Renal cortex interstitium (tissue), 11 donors: ENCODE results near the gene ESYT1. TPM values are rescaled to one million over a fixed set of nuclear protein-coding genes. Genes with fewer than 3 reads are reported as not detected.
A peak's percentile ranks its signal among the peaks of the same experiment; 100 is the strongest.

Experiments used
- DNase-seq, 11 donors: peaks; one replicate each; pipeline ENCODE4 v3.0.0-alpha.2; 2013; ENCODE audit warnings: low read depth in 9 of 11, low spot score in 4 of 11; ENCODE audit errors: extremely low read depth in 1 of 11
- polyA plus RNA-seq, 3 donors: library from polyadenylated mRNA; unstranded; fragments of 120-200 nt; gene quantifications; one replicate each; pipeline ENCODE4 v1.2.1, GENCODE V29; 2013; ENCODE audit not compliant: insufficient read length in 3 of 3

ESYT1 gene
- polyA plus RNA-seq, 3 donors = 73.7 to 87.2 (median 78.8) TPM

DNA sequence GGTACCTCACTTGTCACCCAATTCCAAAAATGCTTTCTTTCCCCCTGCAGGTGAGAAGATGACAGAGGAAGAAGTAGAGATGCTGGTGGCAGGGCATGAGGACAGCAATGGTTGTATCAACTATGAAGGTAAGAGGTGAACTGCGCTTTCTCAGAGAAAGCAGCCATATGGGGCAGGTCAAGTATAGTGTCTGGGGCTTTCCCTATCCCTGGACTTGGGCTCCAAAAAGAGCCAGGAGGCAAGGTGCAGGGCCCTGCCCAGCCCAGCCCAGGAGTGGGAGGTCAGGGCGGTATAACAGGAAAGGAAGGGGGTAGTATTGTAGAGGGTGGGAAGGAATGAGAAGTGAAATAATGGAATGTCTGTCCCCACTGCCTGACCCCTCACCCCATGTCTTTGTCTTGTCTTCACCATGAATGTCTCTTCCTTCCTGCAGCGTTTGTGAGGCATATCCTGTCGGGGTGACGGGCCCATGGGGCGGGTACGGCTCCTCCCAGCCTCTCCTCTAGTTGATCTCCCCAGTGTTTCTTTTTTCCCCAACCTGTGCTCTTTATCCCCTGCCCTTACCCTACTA lies 32.2 kb downstream of the ESYT1 start:
- DNase-seq = no peak

DNA sequence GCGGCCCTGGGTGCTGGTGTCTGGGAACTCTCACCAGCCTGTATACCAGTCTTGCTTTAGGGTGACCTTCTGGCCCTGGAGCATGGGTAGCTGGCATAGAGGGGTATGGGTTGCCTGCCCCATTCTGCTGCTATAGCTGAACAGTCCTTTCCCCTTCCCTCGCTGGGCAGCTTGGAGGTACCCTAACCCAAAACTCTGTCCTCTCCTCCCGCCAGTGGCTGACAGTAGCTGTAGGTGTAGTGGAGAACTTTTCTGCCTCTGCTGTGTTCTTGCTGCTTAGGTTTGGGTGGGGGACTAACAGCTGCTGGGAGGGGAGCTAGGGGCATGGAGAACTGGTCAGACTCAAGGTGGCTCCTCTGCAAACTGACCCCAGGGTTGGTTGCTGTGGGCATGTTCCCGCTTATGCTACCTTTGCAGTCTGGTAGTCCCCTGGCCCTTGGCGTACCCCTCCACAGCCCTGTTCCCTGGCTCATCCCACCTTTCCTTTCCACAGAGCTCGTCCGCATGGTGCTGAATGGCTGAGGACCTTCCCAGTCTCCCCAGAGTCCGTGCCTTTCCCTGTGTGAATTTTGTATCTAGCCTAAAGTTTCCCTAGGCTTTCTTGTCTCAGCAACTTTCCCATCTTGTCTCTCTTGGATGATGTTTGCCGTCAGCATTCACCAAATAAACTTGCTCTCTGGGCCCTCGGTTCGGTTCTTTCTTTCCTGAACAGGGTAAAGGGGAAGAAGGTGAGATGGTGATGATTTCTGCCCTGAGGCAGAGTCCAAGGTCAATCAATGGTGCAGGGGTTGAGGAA lies 33.0 kb downstream of the ESYT1 start:
- DNase-seq = no peak

DNA sequence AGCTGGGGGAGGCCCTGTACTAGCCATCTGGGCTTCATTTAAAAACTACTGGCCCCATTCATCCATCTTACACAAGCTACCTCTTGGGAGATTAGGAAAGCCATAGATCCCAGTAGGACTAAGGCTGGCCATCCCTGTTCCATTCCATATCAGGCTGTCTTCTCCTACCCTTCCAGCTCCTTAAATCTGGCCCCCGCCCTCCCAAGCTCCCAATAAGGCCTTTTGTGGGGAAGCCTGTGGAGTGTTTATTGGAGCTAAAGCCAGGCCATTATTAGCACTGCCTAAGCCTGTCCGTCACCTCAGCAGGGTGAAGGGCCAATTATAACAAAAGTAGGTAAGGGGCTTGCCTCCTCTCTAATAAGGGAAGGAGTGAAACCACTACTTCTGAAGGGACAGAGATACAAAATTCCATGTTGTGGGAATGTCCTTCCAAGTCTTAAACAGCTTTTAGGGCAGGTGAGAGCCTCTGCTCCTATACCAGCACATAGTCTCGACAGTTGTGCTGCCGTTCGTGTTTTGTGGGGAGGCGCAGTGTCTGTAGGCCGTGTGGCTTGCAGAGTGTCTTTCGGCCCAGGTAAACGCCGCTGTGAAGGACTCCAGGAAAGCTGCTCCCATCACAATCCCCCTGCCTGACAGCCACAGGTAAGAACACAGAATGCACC lies 33.8 kb downstream of the ESYT1 start:
- no peak for DNase-seq

DNA sequence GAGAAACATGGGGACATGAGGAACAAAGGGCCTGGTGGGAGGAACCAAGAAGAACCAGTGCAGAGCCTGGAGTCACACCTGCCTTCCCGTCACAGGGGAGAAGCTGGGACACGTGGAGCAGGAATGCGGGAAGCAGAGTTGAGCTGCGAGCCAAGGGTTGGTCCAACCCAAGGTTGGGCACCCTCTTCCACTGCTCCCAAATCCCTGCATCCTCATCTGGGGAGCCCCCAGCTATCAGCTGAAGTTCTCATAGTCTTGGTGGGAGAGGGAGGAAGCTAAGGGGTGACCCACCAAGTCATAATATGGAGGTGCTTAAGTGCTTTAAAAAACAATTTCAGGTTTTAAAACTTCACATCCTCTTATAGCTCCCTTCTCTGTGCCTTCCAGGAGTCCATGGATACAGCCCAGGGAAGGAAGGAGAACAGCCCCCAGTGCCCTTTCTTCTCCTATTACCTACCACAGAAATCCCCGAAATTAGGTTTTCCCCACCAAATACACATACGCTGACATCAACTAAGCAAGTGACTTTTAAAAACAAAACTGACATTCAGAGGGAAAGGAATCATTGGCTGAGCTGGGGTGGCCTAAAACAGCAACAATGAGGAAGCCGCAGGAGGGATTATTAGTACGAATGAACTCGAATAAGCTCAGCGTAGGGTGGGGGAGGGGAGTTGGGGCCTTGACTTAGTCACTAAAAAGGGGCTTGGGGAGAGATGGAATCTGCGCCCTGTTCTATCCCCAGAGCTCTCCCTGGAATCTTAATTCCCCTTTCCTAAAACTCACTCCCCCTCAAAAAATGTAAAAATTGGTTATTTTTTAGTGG lies 34.6 kb downstream of the ESYT1 start:
- DNase-seq = no peak

DNA sequence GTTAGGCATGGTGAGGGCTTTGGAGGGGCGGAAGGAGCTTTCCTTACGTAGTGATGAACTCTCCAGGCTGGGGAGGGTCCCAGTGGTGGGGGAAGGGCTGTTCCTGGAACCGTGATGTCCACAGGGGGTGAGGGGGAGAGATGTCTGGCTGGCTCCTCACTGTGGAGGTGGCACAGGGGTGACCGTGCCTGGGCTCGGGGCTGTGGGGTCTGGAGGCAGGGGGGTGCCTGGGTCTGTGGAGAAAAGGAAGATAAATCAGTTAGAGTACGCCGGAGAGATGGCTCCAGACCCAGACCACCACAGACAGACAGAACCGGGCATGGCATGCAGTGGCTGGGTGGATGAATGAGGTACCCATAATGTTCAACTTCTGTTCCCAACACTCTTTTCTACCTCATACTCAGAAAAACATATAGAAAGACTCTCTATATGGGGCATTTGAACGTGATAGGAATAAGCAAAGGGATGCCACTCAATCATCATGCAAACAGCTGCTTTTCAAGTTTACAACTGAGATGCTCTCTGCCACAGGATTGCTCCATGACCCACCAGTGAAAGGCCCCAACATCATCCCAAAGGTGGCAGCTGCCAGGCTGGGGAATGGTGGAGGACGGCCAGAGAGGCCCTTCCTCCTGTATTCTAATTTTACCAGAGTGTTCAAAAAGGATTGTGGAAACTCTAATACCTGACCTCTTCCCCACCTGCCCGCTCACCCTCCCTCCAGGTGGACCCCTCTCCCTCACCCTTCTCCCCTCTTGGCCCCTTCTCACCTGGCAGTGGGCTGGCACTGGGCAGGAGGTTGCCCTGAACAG lies 35.7 kb downstream of the ESYT1 start:
- no peak for DNase-seq

DNA sequence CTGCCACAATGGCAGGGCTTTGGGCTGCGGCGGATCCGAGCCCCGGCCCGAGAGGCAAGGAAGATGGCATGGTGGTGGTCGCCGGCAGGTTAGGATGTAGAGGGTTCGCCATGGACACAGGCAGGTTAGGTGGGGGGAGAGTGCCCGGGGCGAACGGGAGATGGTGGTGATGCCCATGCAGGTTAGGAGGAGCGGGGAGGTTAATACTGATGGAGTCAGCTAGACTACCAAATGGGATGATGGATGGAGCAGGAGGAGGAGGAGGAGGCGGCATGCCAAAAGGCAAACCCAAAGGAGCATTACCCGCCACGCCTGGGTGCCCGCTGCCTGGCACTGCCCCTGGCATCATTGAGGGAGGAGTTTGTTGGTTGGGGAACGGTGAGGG lies 36.3 kb downstream of the ESYT1 start:
- DNase-seq = no peak

DNA sequence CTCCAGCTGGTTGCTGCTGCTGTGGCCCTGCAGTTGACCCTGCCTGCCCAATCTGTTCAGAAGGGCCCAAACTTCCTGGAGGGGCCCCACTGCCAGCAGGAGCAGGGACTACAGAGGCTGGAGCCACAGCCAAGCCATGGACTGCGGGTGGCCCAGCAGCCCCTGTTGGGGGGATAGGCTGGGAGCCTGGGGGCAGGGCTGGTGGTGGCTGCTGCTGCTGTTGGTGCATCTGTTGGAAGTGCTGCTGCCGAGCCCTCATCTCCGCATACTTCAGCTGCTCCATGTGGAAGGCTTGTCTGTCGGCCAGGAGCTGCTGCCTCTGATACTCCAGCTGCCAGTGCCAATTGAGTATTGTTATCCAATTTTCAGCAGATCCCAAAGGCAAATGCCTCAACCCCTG lies 37.3 kb downstream of the ESYT1 start:
- DNase-seq = no peak

DNA sequence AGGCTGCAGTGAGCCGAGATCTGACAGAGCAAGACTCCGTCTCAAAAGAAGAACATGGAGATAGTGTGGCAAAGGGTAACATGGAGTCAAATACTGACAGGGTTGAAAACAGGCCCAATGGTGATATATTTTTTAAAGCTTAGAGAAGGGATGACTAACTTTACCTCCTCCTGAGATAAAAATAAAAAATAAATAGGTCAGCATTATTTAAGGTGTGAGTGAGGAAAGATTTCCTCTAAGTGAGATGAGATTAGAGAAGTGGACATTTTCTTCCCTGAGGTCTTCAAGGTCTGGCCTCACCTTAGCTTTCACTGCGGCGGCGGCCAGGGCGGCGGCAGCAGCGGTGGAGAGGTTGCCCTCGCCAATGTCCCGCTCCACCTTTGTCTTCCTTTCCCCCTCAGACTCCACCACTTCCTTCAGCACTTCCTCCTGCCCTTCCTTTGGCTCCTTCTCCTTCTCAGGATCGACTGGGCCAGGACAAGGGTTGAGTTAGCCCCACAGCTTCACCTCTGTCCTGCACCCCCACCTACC lies 41.2 kb downstream of the ESYT1 start:
- DNase-seq = no peak

DNA sequence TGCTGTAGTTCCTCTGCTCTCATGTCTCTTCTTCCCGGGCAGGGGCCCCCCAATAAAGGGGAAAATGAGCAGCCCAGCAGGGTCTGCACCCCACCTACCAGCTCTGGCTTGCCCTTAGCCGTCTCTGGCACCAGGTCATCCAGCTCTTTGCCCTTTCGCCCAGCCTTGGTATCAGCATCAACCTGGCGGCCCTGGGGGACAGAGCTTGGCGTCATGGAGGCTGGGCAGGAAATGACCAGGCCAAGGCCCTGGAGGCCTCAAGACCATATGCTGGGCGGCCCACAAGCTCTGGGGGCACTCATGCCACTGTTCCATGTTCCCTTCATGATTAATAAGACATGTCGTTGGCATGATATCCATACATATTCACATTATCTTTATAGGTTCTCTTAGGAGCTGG lies 44.8 kb downstream of the ESYT1 start:
- no peak for DNase-seq

DNA sequence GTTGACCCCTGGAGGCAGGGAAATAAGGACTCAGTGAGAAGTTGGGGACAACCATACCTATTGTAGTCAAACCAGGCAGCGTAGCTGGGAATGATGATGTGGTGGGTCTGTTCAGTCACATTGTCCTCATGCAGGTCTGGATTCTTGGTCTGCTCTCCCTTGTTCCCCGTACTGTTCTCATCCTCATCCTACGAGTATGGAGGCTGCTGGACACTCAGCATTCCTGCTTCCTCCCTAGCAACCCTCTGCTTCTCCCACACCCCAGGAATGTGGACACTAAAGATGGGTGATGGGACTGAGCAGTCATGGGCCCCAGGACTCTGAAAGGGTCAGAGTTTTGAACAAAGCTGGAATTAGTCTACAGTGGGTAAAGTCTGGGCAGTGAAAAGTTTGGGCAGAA lies 50.3 kb downstream of the ESYT1 start:
- no peak for DNase-seq

DNA sequence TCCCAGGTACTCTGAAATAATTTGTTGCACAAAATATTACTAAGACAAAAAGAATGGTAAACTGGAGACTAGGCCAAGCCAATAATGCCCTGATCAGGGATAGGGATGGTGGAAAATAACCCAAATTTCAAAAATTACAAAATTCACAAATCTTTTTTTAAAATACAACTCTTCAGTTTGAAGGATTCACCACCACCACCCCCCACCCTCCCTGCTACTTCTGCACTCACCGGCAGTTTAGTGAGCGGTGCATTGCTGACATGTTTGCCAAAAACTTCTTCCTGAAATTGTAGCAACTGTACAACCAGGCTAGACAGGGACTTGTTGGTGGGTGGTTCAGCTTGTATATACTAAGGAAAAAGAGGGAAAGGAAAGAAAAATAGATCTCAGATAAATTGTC lies 58.9 kb downstream of the ESYT1 start:
- no peak for DNase-seq

DNA sequence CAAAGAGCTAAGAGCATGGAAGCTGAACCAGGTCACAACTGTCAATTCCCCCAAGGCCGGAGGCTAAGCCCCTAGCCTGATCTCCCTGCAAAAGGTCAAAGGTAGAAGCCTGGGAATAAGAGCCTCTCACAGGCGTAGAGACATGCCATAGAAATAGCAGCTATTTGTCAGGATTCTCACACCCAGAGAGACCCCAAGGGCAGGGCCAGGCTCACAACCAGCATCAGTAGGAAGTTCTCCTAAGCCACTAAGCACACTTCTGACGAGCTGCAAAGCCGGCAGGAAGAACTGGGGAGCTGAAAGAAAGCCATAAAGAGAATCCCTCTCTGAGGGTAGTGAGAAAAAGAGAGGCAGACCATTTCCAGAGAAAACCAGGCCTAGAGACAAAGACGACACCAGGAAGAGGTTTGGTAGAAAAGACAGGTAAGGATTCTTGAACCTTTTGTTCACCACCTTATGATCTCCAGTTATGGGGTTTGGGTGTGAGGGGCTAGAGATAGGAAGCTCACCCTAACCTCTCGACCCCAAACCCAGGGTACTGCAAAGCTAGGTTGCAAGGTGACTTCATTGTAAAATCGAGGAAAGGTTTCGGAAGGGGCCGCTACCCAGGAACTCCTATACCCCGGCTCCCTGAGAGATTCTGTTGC lies 60.2 kb downstream of the ESYT1 start:
- DNase-seq = no peak

DNA sequence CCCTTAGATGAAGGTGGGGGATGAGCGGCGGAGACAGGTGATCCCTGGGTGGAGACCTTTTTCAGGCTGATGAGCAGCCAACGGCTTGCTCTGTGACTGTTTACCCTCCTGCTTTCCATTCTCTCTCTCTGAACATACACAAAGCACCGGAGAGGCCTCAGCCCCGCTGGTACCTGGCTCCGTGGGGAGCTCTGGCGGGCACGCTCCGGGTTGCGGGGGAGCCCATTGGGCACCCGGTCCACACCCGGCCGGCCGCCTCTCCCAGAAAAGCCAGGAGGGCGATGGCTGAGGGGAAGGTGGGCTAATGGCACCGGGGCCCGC lies 60.7 kb downstream of the ESYT1 start:
- DNase-seq = no peak

DNA sequence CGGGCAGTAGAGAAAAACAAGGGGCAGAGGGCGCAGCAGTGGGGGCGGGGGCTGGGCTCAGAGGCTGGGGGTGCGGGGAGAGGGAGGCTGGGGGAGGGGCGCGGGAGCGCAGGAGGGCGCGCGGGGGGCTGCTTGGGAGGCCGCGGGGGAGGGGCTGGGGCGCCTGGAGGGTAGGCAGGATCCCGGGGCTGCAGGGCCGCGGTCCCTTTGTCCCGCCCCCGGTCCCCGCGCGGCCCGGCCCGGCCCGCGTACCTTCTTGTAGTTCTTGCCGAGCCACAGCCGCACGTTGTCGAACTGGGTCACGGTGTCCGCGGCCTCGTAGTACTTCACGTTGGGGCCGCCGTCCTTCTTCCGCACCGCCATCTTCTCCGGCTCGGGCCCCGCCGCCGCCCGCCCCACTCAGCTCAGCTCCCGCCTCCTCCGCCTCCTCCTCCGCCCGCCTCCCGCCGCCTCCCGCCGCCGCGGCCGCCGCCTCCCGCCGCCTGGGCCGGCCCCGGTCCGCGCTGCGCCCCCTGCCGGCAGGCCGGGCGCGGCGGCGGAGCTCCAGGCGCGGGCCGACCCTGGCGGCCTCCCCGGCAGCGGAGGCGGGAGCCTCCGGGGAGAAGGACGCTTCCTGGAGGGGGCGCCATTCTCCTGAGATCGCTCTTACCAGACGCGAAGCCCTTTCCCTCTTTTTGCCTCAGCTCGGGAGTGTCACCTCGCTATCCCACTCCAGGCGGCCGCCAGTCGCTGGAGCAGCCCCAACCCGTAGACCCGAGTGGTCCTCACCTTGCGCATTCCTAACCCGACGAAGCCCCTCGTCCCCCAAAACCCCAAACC lies 61.2 kb downstream of the ESYT1 start, which contains the start of gene SMARCC2:
Gene SMARCC2 (minus strand): TSS at position 385 of the 819 bp plus-strand sequence. CDS start 22 bp downstream, at position 363.
- DNase-seq = peak; percentile 75 to 85 (median 80)

DNA sequence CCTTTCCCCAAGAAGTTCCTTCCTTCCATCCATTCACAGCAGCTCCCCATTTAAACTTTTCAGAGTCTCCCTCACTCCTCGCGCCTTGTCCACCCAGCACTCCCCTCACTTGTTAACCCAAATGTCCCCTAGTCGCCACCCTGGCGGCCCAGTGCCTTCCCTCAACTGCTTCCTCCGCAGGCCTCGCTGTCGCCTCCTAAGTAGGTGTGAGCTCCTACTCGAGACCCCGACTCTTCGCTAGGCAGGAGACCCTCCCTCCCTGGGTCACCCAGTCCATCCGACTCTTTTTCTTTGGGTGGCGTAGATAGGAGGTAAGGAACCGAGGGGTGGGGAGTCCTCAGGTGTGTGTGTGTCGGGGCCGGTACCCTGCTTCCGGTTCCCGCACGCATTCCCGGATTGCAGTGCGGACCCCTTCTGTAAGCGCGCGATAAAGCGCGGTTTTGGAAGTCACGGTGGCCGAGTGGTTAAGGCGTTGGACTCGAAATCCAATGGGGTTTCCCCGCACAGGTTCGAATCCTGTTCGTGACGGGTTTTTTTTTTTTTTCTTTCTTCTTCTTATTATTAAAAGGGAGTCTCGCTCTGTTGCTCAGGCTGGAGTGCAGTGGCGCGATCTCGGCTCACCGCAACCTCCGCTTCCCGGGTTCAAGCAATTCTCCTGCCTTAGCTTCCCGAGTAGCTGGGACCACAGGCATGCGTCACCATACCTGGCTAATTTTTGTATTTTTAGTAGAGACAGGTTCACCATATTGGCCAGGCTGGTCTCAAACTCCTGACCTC lies 62.0 kb downstream of the ESYT1 start:
- DNase-seq = peak; percentile 83 to 96 (median 90)

DNA sequence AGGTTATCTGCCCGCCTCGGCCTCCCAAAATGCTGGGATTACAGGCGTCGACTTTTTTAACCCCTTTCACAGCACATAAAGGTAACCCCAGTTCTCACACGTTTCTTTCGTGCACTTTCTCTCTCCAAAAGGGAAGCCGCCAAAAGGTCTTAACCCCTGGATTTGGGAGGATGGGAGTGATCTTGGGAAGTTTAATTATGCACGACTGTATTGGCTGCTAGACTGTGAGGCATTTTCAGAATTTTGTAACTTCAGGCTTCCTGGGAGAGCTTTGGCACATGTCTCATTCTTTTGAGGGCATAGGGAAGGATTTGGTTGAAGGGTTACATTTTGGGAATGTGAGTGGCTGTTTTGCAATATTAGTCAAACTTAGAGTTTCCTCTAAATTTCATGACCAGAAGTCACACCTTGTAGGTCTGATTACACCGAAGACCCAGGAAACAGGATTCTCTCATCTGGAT lies 62.7 kb downstream of the ESYT1 start:
- no peak for DNase-seq
